NCI-H1436 (cell line): ENCODE results near the gene MDGA2.
"Not testable (repeated sequence)": the region's sequence is repeated elsewhere in the genome, so short reads cannot be mapped to it uniquely, and the experiment has no call there.

Experiments used
- DNase-seq: peaks from one replicate; lab custom pipeline; 2025; lab: John Stamatoyannopoulos, UW

Gene MDGA2

DNA sequence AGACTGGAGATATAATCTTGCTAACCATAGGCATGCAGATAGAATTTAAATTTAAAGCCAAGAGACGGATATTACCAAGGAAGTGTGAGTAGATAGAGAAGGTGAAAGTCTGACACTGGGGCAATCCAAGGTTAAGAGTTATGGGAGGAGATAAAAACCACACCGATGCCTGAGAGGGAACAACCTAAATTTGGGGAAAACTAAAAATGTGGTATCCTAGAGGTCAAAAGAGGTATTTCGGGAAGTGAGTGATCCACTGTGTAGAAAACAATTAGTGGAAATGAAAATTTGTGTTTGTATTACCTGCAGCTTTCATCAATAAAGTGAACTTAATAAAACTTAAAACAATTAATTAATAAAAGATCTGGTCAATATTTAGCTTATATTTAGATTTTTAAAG is 754.9 kb downstream of the MDGA2 start:
- DNase-seq = no peak

GRCh38 chr14:46915539-46915938 is 759.9 kb downstream of the MDGA2 start:
- DNase-seq = not testable (repeated sequence)

DNA sequence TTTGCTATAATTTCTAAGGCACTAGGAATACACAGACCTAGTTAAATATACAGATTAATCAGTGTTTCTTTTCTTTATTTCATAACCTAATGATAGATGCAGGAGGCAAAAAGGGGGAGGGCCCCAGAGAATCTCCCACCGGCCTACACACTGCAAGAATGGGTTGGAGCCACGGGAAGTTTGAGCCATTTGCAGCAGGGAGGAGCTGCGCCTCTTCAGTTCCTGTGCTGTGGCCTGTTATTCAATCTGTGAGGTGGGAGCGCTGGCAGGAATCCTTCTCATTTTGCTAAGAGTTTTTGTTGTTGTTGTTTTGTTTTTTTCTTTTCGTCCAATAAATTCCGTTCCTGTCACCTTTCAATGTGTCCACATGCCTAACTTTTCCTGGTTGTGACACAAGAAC is 772.6 kb downstream of the MDGA2 start:
- no peak for DNase-seq

DNA sequence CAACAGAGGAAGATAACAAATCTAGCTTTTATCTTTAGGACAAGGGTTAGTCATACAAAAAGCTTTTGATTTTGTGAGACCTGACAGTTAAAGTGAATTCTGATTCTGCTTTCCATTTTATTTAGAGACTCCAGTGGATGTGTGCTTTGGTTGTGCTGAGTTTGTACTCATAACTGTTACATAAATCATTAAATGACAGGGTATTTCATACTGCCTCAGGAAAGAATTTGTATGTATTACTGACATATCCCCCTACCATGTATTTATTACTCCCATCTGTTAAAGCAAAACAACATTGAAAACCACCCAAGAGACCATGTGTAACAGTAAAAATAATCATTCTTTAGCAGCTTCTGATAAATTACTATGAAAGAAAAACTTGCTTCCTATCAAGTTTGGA is 780.9 kb downstream of the MDGA2 start:
- DNase-seq = no peak

DNA sequence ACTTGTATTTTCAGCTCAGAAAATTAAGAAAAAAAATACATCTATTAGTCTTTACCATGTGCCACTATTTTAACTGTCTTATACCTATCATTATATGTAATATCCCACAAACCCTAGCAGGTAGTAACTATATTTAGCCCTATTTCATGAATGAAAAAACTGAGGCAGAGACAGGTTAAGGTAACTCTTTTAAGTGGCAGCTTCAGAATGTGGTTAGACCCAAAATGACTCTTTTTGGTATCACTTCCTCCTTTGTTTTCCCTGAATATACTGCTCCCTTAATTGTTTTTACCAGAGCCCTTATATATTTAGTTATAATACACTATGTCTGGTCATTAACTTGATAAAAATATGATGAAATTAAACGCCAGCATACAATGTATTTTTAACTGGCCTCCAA is 788.3 kb downstream of the MDGA2 start:
- DNase-seq = no peak

DNA sequence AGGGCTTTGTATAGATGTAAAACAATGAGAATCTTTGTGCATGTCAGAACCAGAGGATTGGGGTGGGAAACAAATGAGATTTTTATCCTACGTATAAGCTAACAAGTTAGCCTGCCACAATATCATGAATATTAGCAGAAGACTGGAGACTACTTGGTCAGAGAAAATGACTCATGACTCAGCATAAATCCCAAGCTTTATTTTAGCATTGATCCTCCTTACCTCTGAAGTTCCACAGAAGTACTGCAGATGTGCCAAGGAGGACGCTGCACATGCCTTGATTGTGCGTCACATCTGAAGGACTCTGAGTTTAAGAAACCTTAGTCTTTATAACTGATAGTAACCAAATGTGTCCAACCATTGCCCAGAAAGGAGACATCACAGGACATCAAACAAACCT is 789.8 kb downstream of the MDGA2 start:
- no peak for DNase-seq

- no peak for DNase-seq
Observed at GRCh38 chr14:46861753-46862152, 813.7 kb downstream of the MDGA2 start.

DNA sequence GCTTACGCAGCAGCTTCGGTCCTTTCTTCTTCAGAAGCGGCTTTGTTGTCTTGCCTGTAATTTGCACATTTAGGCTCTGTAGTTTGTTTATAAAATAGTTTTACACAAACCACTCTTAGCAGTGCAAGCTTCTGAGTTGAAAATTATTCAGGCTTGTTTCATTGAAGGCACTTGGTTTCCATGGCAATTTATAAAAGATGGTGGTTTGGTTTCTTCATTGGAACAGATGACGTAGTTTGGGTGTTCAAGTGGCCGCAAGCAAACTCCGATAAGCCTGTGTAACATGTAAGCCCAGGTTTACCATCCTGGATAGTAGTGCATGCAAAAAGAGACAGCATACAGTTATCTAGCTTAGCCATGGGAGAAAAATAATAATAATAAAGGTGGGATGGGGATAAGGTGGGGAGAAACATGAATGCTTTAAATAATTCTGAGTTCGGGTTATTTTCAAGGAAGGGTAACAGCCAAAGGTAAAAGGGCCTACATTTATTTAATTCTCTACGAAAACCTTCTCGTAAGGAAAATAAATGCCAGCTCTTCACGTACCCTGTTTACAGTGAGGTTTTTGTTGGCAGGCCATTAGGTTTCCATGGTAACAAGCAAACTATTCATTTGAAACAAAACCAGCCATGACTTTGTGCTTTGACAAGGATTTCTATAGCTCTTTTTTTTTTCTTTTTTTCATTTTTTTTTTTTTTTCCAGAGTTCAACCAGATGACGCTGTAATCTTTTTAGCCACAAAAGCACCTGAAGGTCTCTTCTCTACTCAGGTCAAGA is 834.3 kb downstream of the MDGA2 start:
- DNase-seq = no peak

GRCh38 chr14:46820291-46820690 is 855.1 kb downstream of the MDGA2 start:
- no peak for DNase-seq

DNA sequence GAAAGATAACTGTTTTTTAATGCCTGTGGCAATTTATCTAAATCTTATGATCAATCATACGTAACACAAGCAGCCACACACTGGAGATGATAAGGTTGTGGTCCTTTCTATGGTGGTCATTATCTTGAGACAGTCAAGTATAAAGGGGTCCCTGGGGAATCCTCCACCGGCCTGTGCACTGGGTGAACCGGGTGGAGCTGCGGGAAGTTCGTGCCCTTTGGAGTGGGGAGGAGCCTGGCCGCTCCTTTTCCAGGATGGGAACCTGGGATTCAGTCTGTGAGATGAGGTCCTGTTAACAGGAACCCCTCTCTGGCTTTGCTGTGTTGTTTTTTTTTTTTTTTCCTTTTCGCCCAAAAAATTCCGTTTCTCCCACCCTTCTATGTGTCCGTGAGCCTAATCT is 856.3 kb downstream of the MDGA2 start:
- DNase-seq = no peak

DNA sequence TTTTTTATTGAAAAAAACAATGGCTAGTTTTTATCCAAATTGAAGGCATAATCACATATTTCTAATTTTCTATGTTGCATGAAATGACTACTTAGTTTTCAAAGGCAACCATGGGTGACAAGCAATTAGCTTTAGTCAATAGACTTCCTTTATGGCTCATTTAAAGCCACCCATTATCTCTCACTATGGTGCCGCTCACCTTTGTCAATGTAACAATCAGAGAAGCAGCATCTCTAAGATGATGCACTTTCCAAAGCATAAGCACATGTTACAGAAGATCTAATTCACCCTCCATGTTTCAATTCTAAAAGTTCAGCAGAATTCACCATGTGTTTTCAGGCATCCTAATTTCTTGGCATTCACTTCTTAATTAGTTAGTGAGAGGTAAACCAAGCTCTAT is 857.3 kb downstream of the MDGA2 start:
- DNase-seq = peak; percentile 22

- DNase-seq = no peak
Observed at GRCh38 chr14:46793144-46793543, 882.3 kb downstream of the MDGA2 start.
